OCI-M2 (cell line): ENCODE results near the gene BPNT1.
"Not testable (repeated sequence)": the region's sequence is repeated elsewhere in the genome, so short reads cannot be mapped to it uniquely, and the experiment has no call there.

Experiments
- DNase-seq: peaks from one replicate; lab custom pipeline; 2025; ENCODE audit not compliant: unreplicated experiment; lab: John Stamatoyannopoulos, UW

BPNT1 gene

GRCh38 chr1:220077887-220078286 lies 11.7 kb downstream of the BPNT1 start:
- no peak for DNase-seq

GRCh38 chr1:220076861-220077762 lies 12.5 kb downstream of the BPNT1 start:
- no peak for DNase-seq

GRCh38 chr1:220067269-220068204 lies 22.1 kb downstream of the BPNT1 start:
- DNase-seq = no peak

GRCh38 chr1:220062629-220063028 lies 27.0 kb downstream of the BPNT1 start:
- DNase-seq = no peak

GRCh38 chr1:220060876-220061275 lies 28.7 kb downstream of the BPNT1 start:
- DNase-seq = no peak

- no peak for DNase-seq
Measured at GRCh38 chr1:220056374-220056773, 33.2 kb downstream of the BPNT1 start.

- DNase-seq = no peak
Measured at GRCh38 chr1:220046052-220046930, 43.3 kb downstream of the BPNT1 start, which contains the start of gene EPRS1. EPRS1 (minus strand) TSS chr1:220046505; CDS start chr1:220046388, 117 bp downstream.

GRCh38 chr1:220045356-220046051 lies 44.1 kb downstream of the BPNT1 start:
- no peak for DNase-seq

GRCh38 chr1:220044678-220045355 lies 44.8 kb downstream of the BPNT1 start:
- DNase-seq = no peak

GRCh38 chr1:220043646-220044045 lies 45.9 kb downstream of the BPNT1 start:
- no peak for DNase-seq

- DNase-seq = no peak
Measured at GRCh38 chr1:220040028-220040596, 49.5 kb downstream of the BPNT1 start.

GRCh38 chr1:220038640-220039039 lies 50.9 kb downstream of the BPNT1 start:
- DNase-seq = no peak

- DNase-seq = not testable (repeated sequence)
Measured at GRCh38 chr1:220037810-220038209, 51.8 kb downstream of the BPNT1 start.

GRCh38 chr1:220032911-220033310 lies 56.7 kb downstream of the BPNT1 start:
- no peak for DNase-seq

GRCh38 chr1:220031287-220031686 lies 58.3 kb downstream of the BPNT1 start:
- no peak for DNase-seq

GRCh38 chr1:220028346-220028895 lies 61.2 kb downstream of the BPNT1 start:
- no peak for DNase-seq

GRCh38 chr1:220019071-220019470 lies 70.5 kb downstream of the BPNT1 start:
- no peak for DNase-seq

- DNase-seq = no peak
Measured at GRCh38 chr1:220013497-220013896, 76.1 kb downstream of the BPNT1 start.

GRCh38 chr1:220012259-220012658 lies 77.3 kb downstream of the BPNT1 start:
- DNase-seq = no peak
